Peyer's patch (tissue), 4 donors: ENCODE data around the gene PACSIN2.
A peak's percentile ranks its signal among the peaks of the same experiment; 100 is the strongest.

Experiments used
- POLR2A ChIP-seq, 2 donors: fragments of 450-650 bp; IDR thresholded peaks; one replicate each; pipeline ENCODE4 v1.5.1; 2017; ENCODE audit warnings: antibody characterized with exemption in 2 of 2, mild to moderate bottlenecking in 2 of 2, moderate library complexity in 2 of 2
- TF ChIP-seq, protein P1 (sequence below), 6 experiments: fragments of 450-650 bp in 4 of 6; fragments of 200-600 bp in 2 of 6; sonication (generic) in 1 of 6; IDR thresholded peaks; one replicate each; pipeline ENCODE4 v1.5.1; 2017 to 2019; ENCODE audit warnings: antibody characterized with exemption in 6 of 6, mild to moderate bottlenecking in 3 of 6, moderate library complexity in 1 of 6

DNA sequence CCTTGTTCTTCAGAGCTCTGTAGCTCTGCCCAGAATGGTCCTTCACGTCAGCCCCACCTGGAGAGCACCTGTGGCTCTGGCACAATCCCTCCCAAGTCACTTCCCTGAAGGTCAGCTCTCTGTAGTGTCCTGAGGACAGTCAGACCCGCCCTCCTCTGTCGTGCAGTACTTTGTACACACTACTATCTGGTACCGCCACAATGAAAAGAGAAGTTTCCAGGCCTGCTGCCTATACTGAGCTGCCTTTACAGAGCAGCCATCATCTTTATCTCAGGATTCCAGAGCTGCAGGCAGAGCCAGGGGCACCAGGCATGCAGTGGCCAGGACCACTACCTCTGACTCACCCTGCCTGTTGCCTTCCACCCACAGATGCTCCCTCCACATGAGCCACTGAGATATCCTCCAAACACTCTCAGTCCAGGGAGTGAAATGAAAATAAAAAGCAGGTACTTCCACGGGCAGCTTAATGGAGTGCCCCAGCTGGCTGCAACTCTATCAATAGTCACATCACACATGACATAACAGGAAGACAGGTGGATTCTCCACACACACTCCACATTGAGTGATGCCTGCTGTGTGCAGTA lies 7.3 kb downstream of the PACSIN2 start:
- TF ChIP-seq POLR2A (IDR thresholded peaks at IDR 0.05), result peak in 1 of 2 donors; percentile 69
- TF ChIP-seq, protein P1, sequence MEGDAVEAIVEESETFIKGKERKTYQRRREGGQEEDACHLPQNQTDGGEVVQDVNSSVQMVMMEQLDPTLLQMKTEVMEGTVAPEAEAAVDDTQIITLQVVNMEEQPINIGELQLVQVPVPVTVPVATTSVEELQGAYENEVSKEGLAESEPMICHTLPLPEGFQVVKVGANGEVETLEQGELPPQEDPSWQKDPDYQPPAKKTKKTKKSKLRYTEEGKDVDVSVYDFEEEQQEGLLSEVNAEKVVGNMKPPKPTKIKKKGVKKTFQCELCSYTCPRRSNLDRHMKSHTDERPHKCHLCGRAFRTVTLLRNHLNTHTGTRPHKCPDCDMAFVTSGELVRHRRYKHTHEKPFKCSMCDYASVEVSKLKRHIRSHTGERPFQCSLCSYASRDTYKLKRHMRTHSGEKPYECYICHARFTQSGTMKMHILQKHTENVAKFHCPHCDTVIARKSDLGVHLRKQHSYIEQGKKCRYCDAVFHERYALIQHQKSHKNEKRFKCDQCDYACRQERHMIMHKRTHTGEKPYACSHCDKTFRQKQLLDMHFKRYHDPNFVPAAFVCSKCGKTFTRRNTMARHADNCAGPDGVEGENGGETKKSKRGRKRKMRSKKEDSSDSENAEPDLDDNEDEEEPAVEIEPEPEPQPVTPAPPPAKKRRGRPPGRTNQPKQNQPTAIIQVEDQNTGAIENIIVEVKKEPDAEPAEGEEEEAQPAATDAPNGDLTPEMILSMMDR (IDR thresholded peaks at IDR 0.05), result no peak
